Loucy (cell line): ENCODE results near the gene CNOT4.

Experiments
- H2AFZ ChIP-seq: fragments of 200-600 bp; sonication (generic); 2 replicates; pipeline ENCODE4 v1.6.0; 2016; ENCODE audit warnings: antibody characterized with exemption, mild to moderate bottlenecking, low read length, moderate library complexity
- H3F3A ChIP-seq: fragments of 200-600 bp; 2 replicates; pipeline ENCODE4 v1.6.0; 2016; ENCODE audit warnings: antibody characterized with exemption, low read depth, mild to moderate bottlenecking
- H3K27me3 ChIP-seq: fragments of 200-600 bp; sonication (generic); 2 replicates; pipeline ENCODE4 v1.6.1; 2014; ENCODE audit warnings: low read length, mild to moderate bottlenecking; ENCODE audit not compliant: insufficient read depth, poor library complexity, severe bottlenecking
- H3K36me3 ChIP-seq: fragments of 200-600 bp; sonication (generic); 2 replicates; pipeline ENCODE4 v1.6.1; 2016; ENCODE audit warnings: low read length; ENCODE audit not compliant: insufficient read depth
- H3K4me1 ChIP-seq: fragments of 200-600 bp; sonication (generic); 2 replicates; pipeline ENCODE4 v1.5.1; 2014; ENCODE audit warnings: low read length, mild to moderate bottlenecking; ENCODE audit not compliant: insufficient read depth, poor library complexity, severe bottlenecking
- H3K4me2 ChIP-seq: fragments of 200-600 bp; sonication (generic); 2 replicates; pipeline ENCODE4 v1.6.0; 2014; ENCODE audit warnings: antibody characterized with exemption, low read length, low read depth, mild to moderate bottlenecking; ENCODE audit not compliant: poor library complexity, severe bottlenecking
- H3K4me3 ChIP-seq: fragments of 200-600 bp; sonication (generic); 2 replicates; pipeline ENCODE4 v1.5.1; 2014; ENCODE audit warnings: low read length, mild to moderate bottlenecking, mixed read lengths; ENCODE audit not compliant: poor library complexity, severe bottlenecking
- H3K79me2 ChIP-seq: fragments of 200-600 bp; sonication (generic); 2 replicates; pipeline ENCODE4 v1.6.1; 2014; ENCODE audit warnings: low read length; ENCODE audit not compliant: insufficient read depth
- H3K9ac ChIP-seq: fragments of 200-600 bp; sonication (generic); 2 replicates; pipeline ENCODE4 v1.6.0; 2014; ENCODE audit warnings: mild to moderate bottlenecking, low read depth, low read length, moderate library complexity; ENCODE audit not compliant: poor library complexity, severe bottlenecking
- H3K9me2 ChIP-seq: fragments of 200-600 bp; sonication (generic); replicated peaks from 2 replicates; pipeline ENCODE4 v1.6.1; 2016; ENCODE audit warnings: low read depth, low read length, mixed read lengths
- H3K9me3 ChIP-seq: fragments of 200-600 bp; sonication (generic); 2 replicates; pipeline ENCODE4 v1.6.1; 2014; ENCODE audit warnings: mild to moderate bottlenecking, antibody characterized with exemption, low read length, low read depth; ENCODE audit not compliant: insufficient read depth
- H4K20me1 ChIP-seq: fragments of 200-600 bp; sonication (generic); 2 replicates; pipeline ENCODE4 v1.6.0; 2014; ENCODE audit warnings: antibody characterized with exemption, low read length, mild to moderate bottlenecking; ENCODE audit not compliant: insufficient read depth, poor library complexity, severe bottlenecking
- EZH2phosphoT487 ChIP-seq: fragments of 200-600 bp; IDR thresholded peaks from 2 replicates; pipeline ENCODE4 v1.6.1; 2018; ENCODE audit warnings: antibody characterized with exemption, mild to moderate bottlenecking, moderate library complexity, borderline replicate concordance
- TF ChIP-seq, protein P1 (sequence below): fragments of 200-600 bp; sonication (generic); conservative IDR thresholded peaks from 2 replicates; pipeline ENCODE4 v1.5.1; 2014; ENCODE audit warnings: mild to moderate bottlenecking, antibody characterized with exemption, low read length

The CNOT4 gene

DNA sequence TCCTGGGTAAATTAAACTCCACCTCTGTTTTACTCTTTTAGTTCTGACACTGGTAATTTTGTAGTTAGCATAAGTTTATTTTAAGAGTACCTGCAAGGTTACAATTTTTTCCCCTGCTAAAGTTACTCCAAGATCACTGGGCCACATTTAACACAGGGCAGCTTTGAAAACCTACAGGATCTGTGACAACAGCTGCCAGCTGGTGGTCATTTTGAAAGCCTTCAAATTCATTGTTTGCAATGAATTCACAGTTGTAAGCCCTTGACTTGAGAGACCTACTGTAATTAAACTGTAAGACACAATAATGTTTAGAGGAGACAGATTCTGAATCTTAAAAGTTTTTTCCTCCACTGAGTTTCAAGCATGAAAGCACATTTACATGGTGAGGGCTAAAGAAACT lies 129.6 kb downstream of the CNOT4 start:
- Histone ChIP-seq H3K4me1 (no peaks in the 10 kb centered on the region), H3K79me2 (no peaks in the 10 kb centered on the region), H3K4me3 (no peak overlapping the region), H3K27me3 (no peaks in the 10 kb centered on the region), H3F3A (no peaks in the 10 kb centered on the region), H3K4me2 (no peak overlapping the region), H4K20me1 (no peaks in the 10 kb centered on the region), H2AFZ (no peak overlapping the region), H3K9me2 (no peaks in the 10 kb centered on the region), H3K9me3 (no peaks in the 10 kb centered on the region), H3K36me3 (no peaks in the 10 kb centered on the region), H3K9ac (no peak overlapping the region)
- no peak for TF ChIP-seq EZH2phosphoT487
- TF ChIP-seq, protein P1, sequence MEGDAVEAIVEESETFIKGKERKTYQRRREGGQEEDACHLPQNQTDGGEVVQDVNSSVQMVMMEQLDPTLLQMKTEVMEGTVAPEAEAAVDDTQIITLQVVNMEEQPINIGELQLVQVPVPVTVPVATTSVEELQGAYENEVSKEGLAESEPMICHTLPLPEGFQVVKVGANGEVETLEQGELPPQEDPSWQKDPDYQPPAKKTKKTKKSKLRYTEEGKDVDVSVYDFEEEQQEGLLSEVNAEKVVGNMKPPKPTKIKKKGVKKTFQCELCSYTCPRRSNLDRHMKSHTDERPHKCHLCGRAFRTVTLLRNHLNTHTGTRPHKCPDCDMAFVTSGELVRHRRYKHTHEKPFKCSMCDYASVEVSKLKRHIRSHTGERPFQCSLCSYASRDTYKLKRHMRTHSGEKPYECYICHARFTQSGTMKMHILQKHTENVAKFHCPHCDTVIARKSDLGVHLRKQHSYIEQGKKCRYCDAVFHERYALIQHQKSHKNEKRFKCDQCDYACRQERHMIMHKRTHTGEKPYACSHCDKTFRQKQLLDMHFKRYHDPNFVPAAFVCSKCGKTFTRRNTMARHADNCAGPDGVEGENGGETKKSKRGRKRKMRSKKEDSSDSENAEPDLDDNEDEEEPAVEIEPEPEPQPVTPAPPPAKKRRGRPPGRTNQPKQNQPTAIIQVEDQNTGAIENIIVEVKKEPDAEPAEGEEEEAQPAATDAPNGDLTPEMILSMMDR, result no peak

DNA sequence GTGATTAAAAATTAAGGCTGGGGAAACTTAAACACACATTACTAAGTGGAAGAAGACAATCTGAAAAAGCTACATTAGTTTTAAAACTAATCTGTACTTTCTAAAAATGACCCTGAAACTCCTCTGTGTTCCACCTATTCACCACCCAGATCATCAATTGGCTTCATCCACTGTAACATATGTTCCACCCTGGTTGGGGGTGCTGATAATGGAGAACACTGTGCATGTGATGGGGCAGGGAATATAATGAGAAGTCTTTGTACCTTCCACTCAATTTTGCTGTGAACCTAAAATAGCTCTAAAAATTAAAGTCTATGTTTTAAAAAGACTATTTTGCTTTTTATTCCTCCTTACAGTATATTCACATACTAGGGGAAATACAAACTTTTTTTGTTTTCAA lies 132.7 kb downstream of the CNOT4 start:
- Histone ChIP-seq H4K20me1 (no peaks in the 10 kb centered on the region), H3K27me3 (no peaks in the 10 kb centered on the region), H3K9ac (no peak overlapping the region), H3K4me1 (no peaks in the 10 kb centered on the region), H2AFZ (no peak overlapping the region), H3K9me3 (no peaks in the 10 kb centered on the region), H3K4me3 (no peak overlapping the region), H3K36me3 (no peaks in the 10 kb centered on the region), H3K9me2 (no peaks in the 10 kb centered on the region), H3K79me2 (no peaks in the 10 kb centered on the region), H3K4me2 (no peak overlapping the region), H3F3A (no peaks in the 10 kb centered on the region)
- TF ChIP-seq, protein P1, result no peak
- no peak for TF ChIP-seq EZH2phosphoT487

DNA sequence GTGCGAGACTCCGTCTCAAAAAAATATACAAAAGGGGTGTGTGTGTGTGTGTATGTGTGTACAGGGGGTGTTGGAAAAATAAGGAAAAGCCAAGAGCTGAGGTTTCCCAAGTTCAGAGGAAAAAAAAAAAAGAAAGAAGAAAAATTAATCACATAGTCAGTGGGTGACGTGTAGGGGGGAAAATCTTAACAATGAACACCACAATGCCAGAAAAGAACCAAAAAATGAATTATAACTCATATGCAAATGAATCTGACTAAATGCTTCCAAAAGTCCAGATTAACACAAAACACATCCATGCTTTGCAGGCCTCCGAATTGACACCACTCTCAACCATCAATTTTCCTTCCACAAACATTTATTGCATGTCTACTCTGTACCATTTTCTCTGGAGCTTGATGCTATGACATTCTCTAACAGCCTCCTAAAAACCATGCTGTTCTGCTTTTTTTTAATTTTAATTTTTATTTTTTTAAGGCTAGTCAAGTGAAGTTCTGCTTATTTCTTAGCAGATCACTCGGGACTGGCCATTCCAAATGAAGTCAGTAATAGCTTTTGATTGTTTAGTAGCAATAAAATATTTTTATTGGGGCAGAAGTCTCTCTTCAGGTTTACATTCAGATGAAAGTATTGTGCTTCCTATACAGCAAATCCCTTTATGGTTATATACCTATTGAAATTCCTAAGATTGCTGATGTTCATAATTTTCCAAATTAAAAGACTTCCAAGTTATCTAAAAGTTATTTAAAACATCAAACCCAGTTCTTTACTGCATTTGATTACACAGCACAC lies 133.8 kb downstream of the CNOT4 start:
- no peaks in the 10 kb centered on the region for H3K9me3 ChIP-seq
- no peaks in the 10 kb centered on the region for H3K9me2 ChIP-seq
- TF ChIP-seq EZH2phosphoT487, result no peak
- no peaks in the 10 kb centered on the region for H3K36me3 ChIP-seq
- no peak overlapping the region for H3K4me2 ChIP-seq
- no peak overlapping the region for H2AFZ ChIP-seq
- H3K79me2 ChIP-seq, result no peaks in the 10 kb centered on the region
- no peaks in the 10 kb centered on the region for H3K4me1 ChIP-seq
- H3K4me3 ChIP-seq, result no peak overlapping the region
- no peaks in the 10 kb centered on the region for H4K20me1 ChIP-seq
- H3K9ac ChIP-seq, result no peak overlapping the region
- H3K27me3 ChIP-seq, result no peaks in the 10 kb centered on the region
- H3F3A ChIP-seq, result no peaks in the 10 kb centered on the region

DNA sequence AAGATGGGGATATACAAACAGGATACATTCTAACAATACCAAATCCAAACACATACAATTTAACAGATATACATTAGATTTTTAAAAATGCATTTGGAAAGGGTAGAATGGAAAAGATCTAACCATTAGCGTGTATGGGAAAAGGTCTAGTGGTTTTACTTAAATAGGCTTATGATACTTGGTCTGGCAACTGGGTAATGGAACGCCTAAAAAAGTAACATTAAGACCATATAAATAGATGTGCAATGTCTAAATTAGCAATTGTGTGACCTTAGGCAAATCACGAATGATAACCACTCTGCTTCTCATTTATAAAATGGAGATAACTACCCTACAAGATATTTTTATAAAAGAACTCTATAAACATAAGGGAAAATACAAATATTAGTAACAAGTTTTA lies 135.2 kb downstream of the CNOT4 start:
- Histone ChIP-seq H3K4me1 (no peaks in the 10 kb centered on the region), H3K79me2 (no peaks in the 10 kb centered on the region), H3K9me2 (no peaks in the 10 kb centered on the region), H4K20me1 (no peaks in the 10 kb centered on the region), H3K36me3 (no peaks in the 10 kb centered on the region), H3K9me3 (no peaks in the 10 kb centered on the region), H2AFZ (no peak overlapping the region), H3F3A (no peaks in the 10 kb centered on the region), H3K27me3 (no peaks in the 10 kb centered on the region), H3K4me3 (no peak overlapping the region), H3K9ac (no peak overlapping the region), H3K4me2 (no peak overlapping the region)
- TF ChIP-seq EZH2phosphoT487, result no peak
- TF ChIP-seq, protein P1, result no peak
